WTC11 (cell line): ENCODE measurements around the gene CCDC141.

Experiments
- ATF2 ChIP-seq: sonication (generic); formaldehyde crosslinking; IDR thresholded peaks from 2 replicates; pipeline ENCODE4 v1.8.1; 2022; ENCODE audit warnings: low read depth, missing genetic modification reagents, borderline replicate concordance
- ATF3 ChIP-seq: sonication (generic); formaldehyde crosslinking; conservative IDR thresholded peaks from 2 replicates; pipeline ENCODE4 v1.8.1; 2022; ENCODE audit warnings: mild to moderate bottlenecking, missing genetic modification reagents
- CREB1 ChIP-seq: sonication (generic); formaldehyde crosslinking; IDR thresholded peaks from 2 replicates; pipeline ENCODE4 v1.8.0; 2023; ENCODE audit warnings: mild to moderate bottlenecking, missing genetic modification reagents
- ETV6 ChIP-seq: sonication (generic); formaldehyde crosslinking; IDR thresholded peaks from 2 replicates; pipeline ENCODE4 v1.8.1; 2022; ENCODE audit warnings: mild to moderate bottlenecking, missing genetic modification reagents
- FOXP1 ChIP-seq: sonication (generic); formaldehyde crosslinking; IDR thresholded peaks from 2 replicates; pipeline ENCODE4 v1.8.0; 2022; ENCODE audit warnings: missing genetic modification reagents, mild to moderate bottlenecking, moderate library complexity, borderline replicate concordance
- FOXP4 ChIP-seq: sonication (generic); formaldehyde crosslinking; IDR thresholded peaks from 2 replicates; pipeline ENCODE4 v1.8.0; 2022; ENCODE audit warnings: mild to moderate bottlenecking, missing genetic modification reagents
- MAX ChIP-seq: sonication (generic); formaldehyde crosslinking; IDR thresholded peaks from 2 replicates; pipeline ENCODE4 v1.8.0; 2022; ENCODE audit warnings: mild to moderate bottlenecking, missing genetic modification reagents
- NFYB ChIP-seq: sonication (generic); formaldehyde crosslinking; conservative IDR thresholded peaks from 2 replicates; pipeline ENCODE4 v1.8.0; 2022; ENCODE audit warnings: low read depth, missing genetic modification reagents
- PREB ChIP-seq: sonication (generic); formaldehyde crosslinking; IDR thresholded peaks from 2 replicates; pipeline ENCODE4 v1.8.1; 2022; ENCODE audit warnings: mild to moderate bottlenecking, missing genetic modification reagents, moderate library complexity, borderline replicate concordance
- SP1 ChIP-seq: sonication (generic); formaldehyde crosslinking; conservative IDR thresholded peaks from 2 replicates; pipeline ENCODE4 v1.8.1; 2022; ENCODE audit warnings: missing genetic modification reagents
- ZNF138 ChIP-seq: sonication (generic); formaldehyde crosslinking; conservative IDR thresholded peaks from 2 replicates; pipeline ENCODE4 v1.8.1; 2022; ENCODE audit warnings: mild to moderate bottlenecking, moderate library complexity, missing genetic modification reagents
- ZNF263 ChIP-seq: sonication (generic); formaldehyde crosslinking; IDR thresholded peaks from 2 replicates; pipeline ENCODE4 v1.8.1; 2022; ENCODE audit warnings: low read depth, mild to moderate bottlenecking, moderate library complexity, missing genetic modification reagents
- TF ChIP-seq, protein P1 (sequence below): fragments of 200-600 bp; IDR thresholded peaks from 2 replicates; pipeline ENCODE4 v1.8.0; 2022; ENCODE audit warnings: antibody characterized with exemption
- TF ChIP-seq, protein P2 (sequence below): sonication (generic); formaldehyde crosslinking; conservative IDR thresholded peaks from 2 replicates; pipeline ENCODE4 v1.8.1; 2023; ENCODE audit warnings: mild to moderate bottlenecking, low read depth, missing genetic modification reagents, moderate library complexity

- no peak for TF ChIP-seq ETV6 (CRISPR knock-in tag)
- TF ChIP-seq, protein P1, sequence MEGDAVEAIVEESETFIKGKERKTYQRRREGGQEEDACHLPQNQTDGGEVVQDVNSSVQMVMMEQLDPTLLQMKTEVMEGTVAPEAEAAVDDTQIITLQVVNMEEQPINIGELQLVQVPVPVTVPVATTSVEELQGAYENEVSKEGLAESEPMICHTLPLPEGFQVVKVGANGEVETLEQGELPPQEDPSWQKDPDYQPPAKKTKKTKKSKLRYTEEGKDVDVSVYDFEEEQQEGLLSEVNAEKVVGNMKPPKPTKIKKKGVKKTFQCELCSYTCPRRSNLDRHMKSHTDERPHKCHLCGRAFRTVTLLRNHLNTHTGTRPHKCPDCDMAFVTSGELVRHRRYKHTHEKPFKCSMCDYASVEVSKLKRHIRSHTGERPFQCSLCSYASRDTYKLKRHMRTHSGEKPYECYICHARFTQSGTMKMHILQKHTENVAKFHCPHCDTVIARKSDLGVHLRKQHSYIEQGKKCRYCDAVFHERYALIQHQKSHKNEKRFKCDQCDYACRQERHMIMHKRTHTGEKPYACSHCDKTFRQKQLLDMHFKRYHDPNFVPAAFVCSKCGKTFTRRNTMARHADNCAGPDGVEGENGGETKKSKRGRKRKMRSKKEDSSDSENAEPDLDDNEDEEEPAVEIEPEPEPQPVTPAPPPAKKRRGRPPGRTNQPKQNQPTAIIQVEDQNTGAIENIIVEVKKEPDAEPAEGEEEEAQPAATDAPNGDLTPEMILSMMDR: no peak
- no peak for TF ChIP-seq MAX (CRISPR knock-in tag)
- TF ChIP-seq FOXP4: no peak
- no peak for TF ChIP-seq CREB1 (CRISPR knock-in tag)
- TF ChIP-seq FOXP1: no peak
- TF ChIP-seq PREB (CRISPR knock-in tag): no peak
- no peak for TF ChIP-seq NFYB
- no peak for TF ChIP-seq SP1 (CRISPR knock-in tag)
- no peak for TF ChIP-seq ATF2
- TF ChIP-seq ZNF138 (CRISPR knock-in tag): no peak
- no peak for TF ChIP-seq ATF3 (CRISPR knock-in tag)
- TF ChIP-seq, protein P2, sequence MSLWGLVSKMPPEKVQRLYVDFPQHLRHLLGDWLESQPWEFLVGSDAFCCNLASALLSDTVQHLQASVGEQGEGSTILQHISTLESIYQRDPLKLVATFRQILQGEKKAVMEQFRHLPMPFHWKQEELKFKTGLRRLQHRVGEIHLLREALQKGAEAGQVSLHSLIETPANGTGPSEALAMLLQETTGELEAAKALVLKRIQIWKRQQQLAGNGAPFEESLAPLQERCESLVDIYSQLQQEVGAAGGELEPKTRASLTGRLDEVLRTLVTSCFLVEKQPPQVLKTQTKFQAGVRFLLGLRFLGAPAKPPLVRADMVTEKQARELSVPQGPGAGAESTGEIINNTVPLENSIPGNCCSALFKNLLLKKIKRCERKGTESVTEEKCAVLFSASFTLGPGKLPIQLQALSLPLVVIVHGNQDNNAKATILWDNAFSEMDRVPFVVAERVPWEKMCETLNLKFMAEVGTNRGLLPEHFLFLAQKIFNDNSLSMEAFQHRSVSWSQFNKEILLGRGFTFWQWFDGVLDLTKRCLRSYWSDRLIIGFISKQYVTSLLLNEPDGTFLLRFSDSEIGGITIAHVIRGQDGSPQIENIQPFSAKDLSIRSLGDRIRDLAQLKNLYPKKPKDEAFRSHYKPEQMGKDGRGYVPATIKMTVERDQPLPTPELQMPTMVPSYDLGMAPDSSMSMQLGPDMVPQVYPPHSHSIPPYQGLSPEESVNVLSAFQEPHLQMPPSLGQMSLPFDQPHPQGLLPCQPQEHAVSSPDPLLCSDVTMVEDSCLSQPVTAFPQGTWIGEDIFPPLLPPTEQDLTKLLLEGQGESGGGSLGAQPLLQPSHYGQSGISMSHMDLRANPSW: no peak
- no peak for TF ChIP-seq ZNF263 (CRISPR knock-in tag)
Observed at GRCh38 chr2:178933493-178933892, 116.4 kb downstream of the CCDC141 start.
